ENCODE measurements around the gene ZNF518B. TPM values are rescaled to one million over a fixed set of nuclear protein-coding genes. Genes with fewer than 3 reads are reported as not detected.

Gene ZNF518B
- total and polyA plus RNA-seq, 7 experiments from 2014 or later = 13.4 to 53.0 (median 30.1) TPM

GRCh38 chr4:10496200-10496599, 39.0 kb upstream of the ZNF518B start:
- H3K4me3 Mint-ChIP-seq = no peak overlapping the region
- Histone ChIP-seq H3K4me3 (ENCODE audit: low read length) (no peak overlapping the region), H3K4me1 (ENCODE audit: control insufficient read depth in 2 of 2, insufficient read depth in 2 of 2, low read length in 2 of 2) (no peaks in the 10 kb centered on the region), H3K9me3 (ENCODE audit: control insufficient read depth in 2 of 3, low read length in 3 of 3) (no peaks in the 10 kb centered on the region), H3K27me3 (ENCODE audit: control insufficient read depth in 2 of 2, insufficient read depth in 2 of 2, low read length in 2 of 2) (no peaks in the 10 kb centered on the region), H3K27ac (ENCODE audit: low read depth, low read length) (no peak overlapping the region), H3K36me3 (ENCODE audit: control insufficient read depth in 2 of 3, insufficient read depth in 3 of 3, low read length in 3 of 3) (no peaks in the 10 kb centered on the region)
- no peak overlapping the region for H3K27ac Mint-ChIP-seq
- no peaks in the 10 kb centered on the region for H3K4me1 Mint-ChIP-seq
- DNase-seq (no peak), ATAC-seq (no peak)
- intact Hi-C loops (cut with micrococcal nuclease) = no loop called here
- CTCF ChIA-PET = interaction anchor here (0.7 kb wide), 1 partner anchor 9 kb away, joined by 3 read pairs; no protein-coding TSS in a partner anchor
- peaks cover 0 to 2% (median 0%) of the 10 kb centered on the region in 11 donors for H3K9me3 Mint-ChIP-seq
- POLR2A ChIA-PET = no interaction called here
- H3K27me3 Mint-ChIP-seq = peaks cover 0 to 18% (median 7%) of the 10 kb centered on the region in 5 donors
- H3K36me3 Mint-ChIP-seq = no peaks in the 10 kb centered on the region

- POLR2A ChIA-PET = no interaction called here
- H3K9me3 ChIP-seq (ENCODE audit: control insufficient read depth in 2 of 3, low read length in 3 of 3) = no peaks in the 10 kb centered on the region
- no peaks in the 10 kb centered on the region for H3K27me3 ChIP-seq (ENCODE audit: control insufficient read depth in 2 of 2, insufficient read depth in 2 of 2, low read length in 2 of 2)
- no peak overlapping the region for H3K4me3 ChIP-seq (ENCODE audit: low read length)
- Mint-ChIP-seq H3K4me1 (no peaks in the 10 kb centered on the region), H3K27ac (no peak overlapping the region), H3K27me3 (peaks cover 0 to 16% (median 8%) of the 10 kb centered on the region in 5 donors), H3K36me3 (no peaks in the 10 kb centered on the region), H3K9me3 (peaks cover 0 to 2% (median 0%) of the 10 kb centered on the region in 11 donors), H3K4me3 (no peak overlapping the region)
- DNase-seq (no peak), ATAC-seq (no peak)
- H3K4me1 ChIP-seq (ENCODE audit: control insufficient read depth in 2 of 2, insufficient read depth in 2 of 2, low read length in 2 of 2) = no peaks in the 10 kb centered on the region
- no peak overlapping the region for H3K27ac ChIP-seq (ENCODE audit: low read depth, low read length)
- CTCF ChIA-PET = interaction anchor here (0.7 kb wide), 1 partner anchor 9 kb away, joined by 3 read pairs; no protein-coding TSS in a partner anchor
- intact Hi-C loops (cut with micrococcal nuclease) = no loop called here
- no peaks in the 10 kb centered on the region for H3K36me3 ChIP-seq (ENCODE audit: control insufficient read depth in 2 of 3, insufficient read depth in 3 of 3, low read length in 3 of 3)
Observed at GRCh38 chr4:10495651-10496050, 38.4 kb upstream of the ZNF518B start.

DNA sequence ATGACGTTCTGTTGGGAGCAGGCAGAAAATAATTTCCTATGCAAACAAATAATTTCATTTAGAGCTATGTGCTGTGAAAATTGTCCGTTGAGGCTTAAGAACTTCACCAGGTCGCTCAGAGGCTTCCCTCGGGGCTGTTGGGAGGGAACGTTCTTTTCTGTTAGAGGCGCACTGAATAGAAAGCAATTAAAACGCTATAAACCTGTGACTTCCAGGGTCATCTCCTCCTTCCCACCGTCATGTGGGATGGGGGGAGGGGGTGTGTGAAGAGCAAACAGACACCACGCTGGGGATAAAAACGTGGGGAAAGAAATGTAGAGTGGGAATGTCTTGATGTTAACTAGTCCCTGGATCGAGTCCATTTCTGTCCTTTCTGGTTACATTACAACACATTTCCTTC, 35.2 kb upstream of the ZNF518B start:
- DNase-seq = no peak
- Mint-ChIP-seq H3K27me3 (peaks cover 13 to 28% (median 19%) of the 10 kb centered on the region in 5 donors), H3K4me3 (no peak overlapping the region), H3K4me1 (peaks cover 0 to 5% (median 0%) of the 10 kb centered on the region in 7 donors), H3K27ac (no peak overlapping the region), H3K9me3 (no peaks in the 10 kb centered on the region), H3K36me3 (no peaks in the 10 kb centered on the region)
- H3K4me1 ChIP-seq (ENCODE audit: control insufficient read depth in 2 of 2, insufficient read depth in 2 of 2, low read length in 2 of 2) = no peaks in the 10 kb centered on the region
- no peaks in the 10 kb centered on the region for H3K9me3 ChIP-seq (ENCODE audit: control insufficient read depth in 2 of 3, low read length in 3 of 3)
- ChIA-PET POLR2A (no interaction called here), CTCF (no interaction called here)
- H3K4me3 ChIP-seq (ENCODE audit: low read length) = no peak overlapping the region
- no peaks in the 10 kb centered on the region for H3K27me3 ChIP-seq (ENCODE audit: control insufficient read depth in 2 of 2, insufficient read depth in 2 of 2, low read length in 2 of 2)
- H3K27ac ChIP-seq (ENCODE audit: low read depth, low read length) = no peak overlapping the region
- intact Hi-C loops (cut with micrococcal nuclease) = no loop called here
- no peak for ATAC-seq
- H3K36me3 ChIP-seq (ENCODE audit: control insufficient read depth in 2 of 3, insufficient read depth in 3 of 3, low read length in 3 of 3) = no peaks in the 10 kb centered on the region

GRCh38 chr4:10491401-10491800, 34.2 kb upstream of the ZNF518B start:
- no peaks in the 10 kb centered on the region for H3K4me1 ChIP-seq (ENCODE audit: control insufficient read depth in 2 of 2, insufficient read depth in 2 of 2, low read length in 2 of 2)
- ChIA-PET POLR2A (no interaction called here), CTCF (no interaction called here)
- H3K9me3 ChIP-seq (ENCODE audit: control insufficient read depth in 2 of 3, low read length in 3 of 3) = no peaks in the 10 kb centered on the region
- ATAC-seq (no peak), DNase-seq (no peak)
- intact Hi-C loops (cut with micrococcal nuclease) = no loop called here
- H3K4me1 Mint-ChIP-seq = peaks cover 0 to 5% (median 0%) of the 10 kb centered on the region in 7 donors
- no peaks in the 10 kb centered on the region for H3K27me3 ChIP-seq (ENCODE audit: control insufficient read depth in 2 of 2, insufficient read depth in 2 of 2, low read length in 2 of 2)
- no peak overlapping the region for H3K27ac ChIP-seq (ENCODE audit: low read depth, low read length)
- H3K4me3 ChIP-seq (ENCODE audit: low read length) = no peak overlapping the region
- H3K9me3 Mint-ChIP-seq = no peaks in the 10 kb centered on the region
- peaks cover 13 to 33% (median 22%) of the 10 kb centered on the region in 5 donors for H3K27me3 Mint-ChIP-seq
- H3K36me3 ChIP-seq (ENCODE audit: control insufficient read depth in 2 of 3, insufficient read depth in 3 of 3, low read length in 3 of 3) = no peaks in the 10 kb centered on the region
- H3K4me3 Mint-ChIP-seq = no peak overlapping the region
- no peaks in the 10 kb centered on the region for H3K36me3 Mint-ChIP-seq
- no peak overlapping the region for H3K27ac Mint-ChIP-seq

- no peak for ATAC-seq
- Mint-ChIP-seq H3K27me3 (peaks cover 13 to 33% (median 22%) of the 10 kb centered on the region in 5 donors), H3K36me3 (no peaks in the 10 kb centered on the region), H3K9me3 (no peaks in the 10 kb centered on the region), H3K4me1 (peaks cover 0 to 5% (median 0%) of the 10 kb centered on the region in 7 donors), H3K27ac (peak overlapping the region in 1 of 9 donors; percentile 21), H3K4me3 (no peak overlapping the region)
- Histone ChIP-seq H3K27ac (ENCODE audit: low read depth, low read length) (no peak overlapping the region), H3K4me3 (ENCODE audit: low read length) (no peak overlapping the region), H3K36me3 (ENCODE audit: control insufficient read depth in 2 of 3, insufficient read depth in 3 of 3, low read length in 3 of 3) (no peaks in the 10 kb centered on the region), H3K9me3 (ENCODE audit: control insufficient read depth in 2 of 3, low read length in 3 of 3) (no peaks in the 10 kb centered on the region), H3K4me1 (ENCODE audit: control insufficient read depth in 2 of 2, insufficient read depth in 2 of 2, low read length in 2 of 2) (no peaks in the 10 kb centered on the region), H3K27me3 (ENCODE audit: control insufficient read depth in 2 of 2, insufficient read depth in 2 of 2, low read length in 2 of 2) (no peaks in the 10 kb centered on the region)
- ChIA-PET POLR2A (no interaction called here), CTCF (interaction anchor here (0.6 kb wide), 1 partner anchor 1975 kb away, joined by 3 read pairs; no protein-coding TSS in a partner anchor)
- DNase-seq = no peak
- intact Hi-C loops (cut with micrococcal nuclease) = no loop called here
Observed at GRCh38 chr4:10490996-10491395, 33.8 kb upstream of the ZNF518B start.

- no peaks in the 10 kb centered on the region for H3K36me3 Mint-ChIP-seq
- no peaks in the 10 kb centered on the region for H3K4me1 Mint-ChIP-seq
- no peak for DNase-seq
- ChIA-PET POLR2A (no interaction called here), CTCF (interaction anchor here (1.2 kb wide), 1 partner anchor 22 kb away, joined by 4 read pairs; no protein-coding TSS in a partner anchor)
- no peak overlapping the region for H3K4me3 Mint-ChIP-seq
- Histone ChIP-seq H3K27me3 (ENCODE audit: control insufficient read depth in 2 of 2, insufficient read depth in 2 of 2, low read length in 2 of 2) (no peaks in the 10 kb centered on the region), H3K4me1 (ENCODE audit: control insufficient read depth in 2 of 2, insufficient read depth in 2 of 2, low read length in 2 of 2) (no peaks in the 10 kb centered on the region), H3K9me3 (ENCODE audit: control insufficient read depth in 2 of 3, low read length in 3 of 3) (no peaks in the 10 kb centered on the region), H3K4me3 (ENCODE audit: low read length) (no peak overlapping the region), H3K36me3 (ENCODE audit: control insufficient read depth in 2 of 3, insufficient read depth in 3 of 3, low read length in 3 of 3) (no peaks in the 10 kb centered on the region), H3K27ac (ENCODE audit: low read depth, low read length) (no peak overlapping the region)
- H3K27me3 Mint-ChIP-seq = peaks cover 0 to 20% (median 5%) of the 10 kb centered on the region in 5 donors
- no peak overlapping the region for H3K27ac Mint-ChIP-seq
- intact Hi-C loops (cut with micrococcal nuclease) = no loop called here
- H3K9me3 Mint-ChIP-seq = no peaks in the 10 kb centered on the region
- ATAC-seq = no peak
Observed at GRCh38 chr4:10482913-10483312, 25.7 kb upstream of the ZNF518B start.

DNA sequence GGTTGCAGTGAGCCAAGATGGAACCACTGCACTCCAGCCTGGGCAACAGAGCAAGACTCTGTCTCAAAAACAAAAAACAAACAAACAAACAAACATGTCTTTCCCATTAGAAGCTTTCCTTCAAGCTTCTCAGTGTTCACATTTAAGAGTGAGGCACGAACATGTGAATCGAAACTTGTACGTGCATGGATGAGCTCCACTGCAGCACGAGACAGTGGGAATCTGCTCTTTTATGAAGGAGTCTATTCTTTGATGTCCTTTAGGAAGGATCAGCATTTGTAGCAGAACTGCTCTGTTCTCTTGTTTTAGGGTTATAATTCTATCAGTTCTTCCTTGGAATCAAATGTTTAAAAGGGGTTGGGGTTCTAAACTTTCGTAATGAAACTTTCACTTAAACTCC, 23.4 kb upstream of the ZNF518B start:
- no peak overlapping the region for H3K4me3 Mint-ChIP-seq
- H3K27me3 ChIP-seq (ENCODE audit: control insufficient read depth in 2 of 2, insufficient read depth in 2 of 2, low read length in 2 of 2) = no peaks in the 10 kb centered on the region
- no peak overlapping the region for H3K27ac Mint-ChIP-seq
- H3K36me3 ChIP-seq (ENCODE audit: control insufficient read depth in 2 of 3, insufficient read depth in 3 of 3, low read length in 3 of 3) = no peaks in the 10 kb centered on the region
- H3K27me3 Mint-ChIP-seq = peaks cover 0 to 23% (median 5%) of the 10 kb centered on the region in 5 donors
- no peaks in the 10 kb centered on the region for H3K36me3 Mint-ChIP-seq
- H3K4me1 Mint-ChIP-seq = no peaks in the 10 kb centered on the region
- H3K9me3 Mint-ChIP-seq = no peaks in the 10 kb centered on the region
- ATAC-seq (no peak), DNase-seq (no peak)
- intact Hi-C loops (cut with micrococcal nuclease) = no loop called here
- ChIA-PET CTCF (no interaction called here), POLR2A (no interaction called here)
- no peak overlapping the region for H3K4me3 ChIP-seq (ENCODE audit: low read length)
- H3K4me1 ChIP-seq (ENCODE audit: control insufficient read depth in 2 of 2, insufficient read depth in 2 of 2, low read length in 2 of 2) = no peaks in the 10 kb centered on the region
- no peaks in the 10 kb centered on the region for H3K9me3 ChIP-seq (ENCODE audit: control insufficient read depth in 2 of 3, low read length in 3 of 3)
- no peak overlapping the region for H3K27ac ChIP-seq (ENCODE audit: low read depth, low read length)
